ENCODE data around the gene SLC23A1.
A peak's percentile ranks its signal among the peaks of the same experiment; 100 is the strongest.

SLC23A1 gene

DNA sequence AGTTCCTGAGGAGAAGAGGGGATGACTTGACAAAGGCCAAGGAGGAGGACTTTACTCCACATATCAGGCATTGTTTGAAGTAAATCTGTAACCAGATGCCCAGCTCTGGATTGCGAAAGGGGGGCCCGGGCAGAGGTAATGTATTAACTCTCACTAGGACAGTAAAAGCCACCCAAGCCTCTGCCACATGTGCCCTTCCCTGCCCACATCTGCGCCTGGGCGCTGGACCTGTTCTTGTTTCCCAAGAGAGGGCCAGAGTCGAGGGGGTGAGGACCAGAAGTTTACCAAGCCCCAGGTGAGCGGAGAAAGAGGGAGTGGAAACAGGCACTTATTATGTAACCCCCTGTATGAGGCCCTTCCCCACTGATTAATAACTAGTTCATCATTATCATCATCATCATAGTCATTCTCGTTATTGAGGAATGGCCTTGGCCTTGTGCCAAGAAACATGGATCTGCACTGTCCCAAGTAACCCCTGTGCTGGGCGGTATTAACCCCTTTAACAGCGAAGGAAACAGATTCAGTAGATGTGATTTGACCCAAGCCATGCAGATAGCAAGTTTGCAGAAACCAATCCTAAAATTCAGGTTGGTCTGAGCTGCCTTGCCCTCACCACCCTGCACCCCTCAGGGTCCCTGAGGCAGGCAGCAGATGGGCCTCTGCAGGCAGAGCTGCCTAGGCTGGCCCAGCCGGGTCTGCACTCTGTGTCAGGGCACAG lies at the start of gene SLC23A1:
TSS of gene SLC23A1 (minus strand) at position 23 of the 718 bp plus-strand sequence. CDS start 44 bp downstream, outside the sequence.
- Mint-ChIP-seq H3K36me3 (ENCODE audit: low read depth) (peaks cover 2% of the 10 kb centered on the region), H3K4me1 (peaks cover 38% of the 10 kb centered on the region), H3K9me3 (no peaks in the 10 kb centered on the region), H3K4me3 (no peak within 1 kb of the TSS), H3K27ac (no peak within 1 kb of the TSS), H3K27me3 (no peaks in the 10 kb centered on the region)
- ATAC-seq (no peak), DNase-seq (no peak)

DNA sequence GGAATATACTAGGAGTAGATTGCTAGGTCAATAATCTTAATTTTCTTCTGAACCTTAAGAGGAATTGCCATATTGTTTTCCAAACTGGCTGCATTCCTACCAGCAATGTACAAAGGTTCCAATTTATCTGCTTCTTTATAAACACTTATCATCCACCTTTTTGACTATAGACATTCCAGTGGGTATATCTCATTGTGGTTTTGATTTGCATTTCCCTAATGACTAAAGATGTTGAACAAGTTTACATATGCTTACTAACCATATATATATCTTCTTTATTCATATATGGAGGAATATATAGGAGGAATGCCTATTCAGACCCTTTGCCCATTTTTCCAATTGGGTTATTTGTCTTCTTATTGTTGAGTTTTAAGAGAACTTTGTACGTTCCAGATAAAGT lies 48.6 kb upstream of the SLC23A1 start:
- peaks cover 19% of the 10 kb centered on the region for H3K36me3 Mint-ChIP-seq (ENCODE audit: low read depth)
- H3K27ac Mint-ChIP-seq: no peak overlapping the region
- no peak for ATAC-seq
- no peaks in the 10 kb centered on the region for H3K9me3 Mint-ChIP-seq
- no peak for DNase-seq
- H3K27me3 Mint-ChIP-seq: no peaks in the 10 kb centered on the region
- H3K4me3 Mint-ChIP-seq: no peak overlapping the region
- H3K4me1 Mint-ChIP-seq: peaks cover 10% of the 10 kb centered on the region

DNA sequence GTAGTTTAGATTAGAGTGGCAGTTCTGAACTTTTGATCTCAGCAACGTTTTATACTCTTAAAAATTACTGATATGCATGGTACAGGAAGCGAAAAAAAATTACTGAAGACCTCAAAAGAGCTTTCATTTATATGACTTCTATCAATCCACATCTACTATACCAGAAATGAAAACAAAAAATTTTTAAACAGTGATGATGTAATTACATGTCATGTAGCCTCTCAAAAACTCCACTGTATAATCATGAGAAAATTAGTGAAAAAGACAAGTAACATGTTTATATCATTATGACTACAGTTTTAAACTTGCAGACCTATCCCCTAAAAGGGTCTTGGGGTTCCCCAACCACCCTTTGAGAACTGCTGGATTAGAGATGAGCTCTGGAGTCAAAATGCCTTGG lies 46.9 kb upstream of the SLC23A1 start:
- peaks cover 10% of the 10 kb centered on the region for H3K4me1 Mint-ChIP-seq
- no peak overlapping the region for H3K27ac Mint-ChIP-seq
- ATAC-seq (no peak), DNase-seq (no peak)
- H3K4me3 Mint-ChIP-seq: no peak overlapping the region
- H3K36me3 Mint-ChIP-seq (ENCODE audit: low read depth): peaks cover 20% of the 10 kb centered on the region
- no peaks in the 10 kb centered on the region for H3K9me3 Mint-ChIP-seq
- no peaks in the 10 kb centered on the region for H3K27me3 Mint-ChIP-seq

DNA sequence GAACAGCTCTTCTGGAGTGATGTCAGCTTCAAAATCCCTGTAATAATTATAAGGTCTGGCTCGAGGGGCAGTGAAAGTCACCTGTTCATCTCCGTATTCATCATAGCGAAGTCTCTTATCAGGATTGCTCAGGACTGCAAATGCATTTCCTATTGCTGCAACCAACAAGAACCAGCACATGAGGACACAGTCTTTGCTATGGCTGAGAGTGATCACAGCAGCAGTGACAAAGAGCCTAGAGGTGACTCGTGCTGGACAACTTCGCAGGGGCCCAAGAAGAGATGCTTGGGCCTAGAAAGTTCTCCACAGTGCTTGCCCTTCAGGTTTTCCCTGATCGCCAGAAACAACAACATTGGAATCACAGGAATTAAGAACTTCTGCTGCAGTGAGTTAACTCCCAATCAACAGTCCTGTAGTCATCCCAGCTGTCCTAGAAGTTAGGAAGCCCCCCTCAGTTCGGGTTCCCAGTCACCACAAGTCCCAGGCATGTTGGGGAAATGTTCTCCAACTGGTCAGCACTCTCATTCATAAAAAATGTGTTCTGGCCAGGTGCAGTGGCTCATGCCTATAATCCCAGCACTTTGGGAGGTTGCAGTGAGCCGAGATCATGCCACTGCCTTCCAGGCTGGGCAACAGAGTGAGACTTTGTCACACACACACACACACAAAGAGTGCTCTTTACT lies 43.2 kb upstream of the SLC23A1 start:
- no peaks in the 10 kb centered on the region for H3K9me3 Mint-ChIP-seq
- peaks cover 27% of the 10 kb centered on the region for H3K36me3 Mint-ChIP-seq (ENCODE audit: low read depth)
- DNase-seq (no peak), ATAC-seq (no peak)
- no peaks in the 10 kb centered on the region for H3K27me3 Mint-ChIP-seq
- H3K4me1 Mint-ChIP-seq: peaks cover 13% of the 10 kb centered on the region
- H3K27ac Mint-ChIP-seq: no peak overlapping the region
- H3K4me3 Mint-ChIP-seq: no peak overlapping the region

DNA sequence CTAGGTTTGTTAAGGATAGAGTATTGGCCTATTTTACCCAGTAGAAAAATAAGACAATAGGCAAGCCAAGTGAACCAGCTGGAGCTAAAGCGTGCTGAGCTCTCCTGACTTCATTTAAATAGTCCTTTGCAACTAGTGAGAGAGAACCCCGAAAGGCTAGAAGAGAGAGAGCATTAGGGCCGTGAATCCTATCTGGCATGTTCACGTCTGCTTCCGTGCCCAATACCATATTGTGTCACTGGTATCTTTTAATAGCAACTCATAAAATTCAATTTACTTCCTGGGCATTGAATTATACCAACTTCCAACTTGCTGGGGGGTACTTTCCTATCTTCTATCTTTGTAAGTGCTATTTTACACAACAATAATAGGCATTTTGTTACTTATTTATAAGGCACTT lies 42.4 kb upstream of the SLC23A1 start:
- Mint-ChIP-seq H3K27me3 (no peaks in the 10 kb centered on the region), H3K4me1 (peaks cover 9% of the 10 kb centered on the region), H3K36me3 (ENCODE audit: low read depth) (peaks cover 23% of the 10 kb centered on the region), H3K27ac (no peak overlapping the region), H3K9me3 (no peaks in the 10 kb centered on the region), H3K4me3 (no peak overlapping the region)
- no peak for DNase-seq
- ATAC-seq: no peak

DNA sequence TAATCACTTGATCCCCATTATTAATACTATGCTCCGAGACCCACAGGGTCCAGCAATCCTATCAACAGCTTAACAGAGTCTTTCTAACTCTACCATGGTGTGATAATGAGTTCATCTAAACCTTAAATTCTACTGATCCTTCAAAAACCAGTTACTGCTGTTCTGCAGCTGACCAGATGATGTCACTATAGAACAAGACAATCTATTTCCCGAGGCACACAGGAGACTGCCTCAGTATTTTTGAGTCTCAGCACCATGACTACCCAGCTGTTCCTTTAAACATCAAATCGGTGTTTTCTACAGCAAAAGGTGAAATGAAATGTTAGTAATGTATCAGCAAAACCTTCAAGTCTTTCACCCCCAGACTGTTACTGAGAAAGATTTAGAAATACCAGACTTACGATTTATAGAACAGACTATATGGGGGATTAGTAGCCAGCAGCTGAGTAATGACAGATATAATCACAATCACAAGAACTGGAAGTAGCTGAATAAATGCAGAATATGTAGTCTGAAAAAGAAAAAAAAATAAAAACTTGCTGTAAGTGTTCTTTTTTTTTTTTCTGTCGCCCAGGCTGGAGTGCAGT lies 39.3 kb upstream of the SLC23A1 start:
- H3K9me3 Mint-ChIP-seq: no peaks in the 10 kb centered on the region
- no peaks in the 10 kb centered on the region for H3K27me3 Mint-ChIP-seq
- no peak overlapping the region for H3K4me3 Mint-ChIP-seq
- ATAC-seq (peak; percentile 77), DNase-seq (peak; percentile 55)
- H3K27ac Mint-ChIP-seq: peak overlapping the region; percentile 6
- peaks cover 30% of the 10 kb centered on the region for H3K36me3 Mint-ChIP-seq (ENCODE audit: low read depth)
- H3K4me1 Mint-ChIP-seq: peaks cover 10% of the 10 kb centered on the region

DNA sequence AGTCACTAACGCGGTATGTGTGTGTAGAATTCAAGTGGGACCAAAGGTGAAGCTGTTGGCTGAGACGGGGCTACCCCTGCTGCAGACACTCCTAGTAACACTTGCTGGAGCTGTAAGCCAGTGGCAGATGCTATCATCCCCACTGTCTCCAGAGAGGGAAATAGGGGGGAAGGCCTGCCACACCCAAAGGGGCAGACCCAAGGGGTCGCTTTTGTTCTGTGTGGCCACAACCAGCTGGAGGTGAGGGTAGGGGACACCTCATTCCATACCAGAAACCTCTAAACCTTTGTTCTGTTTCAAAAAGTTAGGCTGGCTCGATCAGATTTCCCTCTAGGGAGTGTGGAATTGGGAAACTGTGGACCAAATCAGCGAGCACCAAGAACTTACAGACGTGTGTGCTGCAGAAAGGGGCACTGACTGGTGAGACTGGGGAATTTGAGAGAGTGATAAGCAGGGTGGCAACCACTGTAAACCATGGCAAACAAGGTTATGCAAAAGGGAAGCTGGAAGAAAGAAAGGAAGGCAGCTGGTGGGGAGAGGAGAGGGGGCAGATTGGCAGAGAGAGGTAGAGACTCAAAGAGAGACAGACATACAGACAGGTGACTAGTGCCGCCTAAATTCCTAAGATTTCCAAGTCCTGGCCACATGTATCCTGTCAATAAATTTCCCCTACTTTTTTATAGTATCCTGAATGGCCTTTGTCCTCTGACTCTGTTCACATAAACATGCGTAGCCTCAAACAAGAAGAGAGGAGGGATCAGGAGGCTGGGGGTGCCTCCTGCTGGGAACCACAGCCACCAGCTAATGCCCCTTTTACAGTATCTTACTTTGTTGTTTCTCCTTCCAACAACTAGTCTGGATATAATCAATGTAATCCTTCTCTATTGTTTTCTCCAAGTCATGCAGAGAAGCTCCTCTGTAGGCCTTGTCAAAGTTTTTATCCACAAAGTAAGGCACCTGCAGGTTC lies 36.4 kb upstream of the SLC23A1 start:
- no peak overlapping the region for H3K4me3 Mint-ChIP-seq
- ATAC-seq (no peak), DNase-seq (no peak)
- H3K27ac Mint-ChIP-seq: no peak overlapping the region
- peaks cover 29% of the 10 kb centered on the region for H3K36me3 Mint-ChIP-seq (ENCODE audit: low read depth)
- H3K27me3 Mint-ChIP-seq: no peaks in the 10 kb centered on the region
- peaks cover 39% of the 10 kb centered on the region for H3K4me1 Mint-ChIP-seq
- H3K9me3 Mint-ChIP-seq: no peaks in the 10 kb centered on the region

DNA sequence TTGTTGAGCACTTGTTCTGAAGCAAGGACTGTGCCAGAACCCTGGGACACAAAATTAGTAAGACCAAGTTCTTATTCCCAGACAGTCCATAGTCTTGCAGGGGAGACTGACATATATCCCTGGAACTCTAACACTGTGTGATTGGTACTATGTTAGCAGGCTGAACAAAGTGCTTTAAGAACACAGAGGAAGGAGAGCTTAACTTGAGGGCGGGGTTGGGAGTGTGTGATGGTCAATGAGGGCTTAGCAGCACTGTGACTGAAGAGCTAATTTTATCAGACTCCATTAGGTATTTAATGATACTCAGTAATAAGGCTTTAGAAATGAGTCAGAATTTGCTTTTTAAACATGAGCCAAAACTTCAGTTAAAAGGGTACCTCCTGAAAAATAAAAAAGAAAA lies 35.7 kb upstream of the SLC23A1 start:
- Mint-ChIP-seq H3K4me3 (no peak overlapping the region), H3K27ac (peak overlapping the region; percentile 12), H3K9me3 (no peaks in the 10 kb centered on the region), H3K27me3 (no peaks in the 10 kb centered on the region), H3K4me1 (peaks cover 46% of the 10 kb centered on the region), H3K36me3 (ENCODE audit: low read depth) (peaks cover 30% of the 10 kb centered on the region)
- ATAC-seq (no peak), DNase-seq (no peak)

DNA sequence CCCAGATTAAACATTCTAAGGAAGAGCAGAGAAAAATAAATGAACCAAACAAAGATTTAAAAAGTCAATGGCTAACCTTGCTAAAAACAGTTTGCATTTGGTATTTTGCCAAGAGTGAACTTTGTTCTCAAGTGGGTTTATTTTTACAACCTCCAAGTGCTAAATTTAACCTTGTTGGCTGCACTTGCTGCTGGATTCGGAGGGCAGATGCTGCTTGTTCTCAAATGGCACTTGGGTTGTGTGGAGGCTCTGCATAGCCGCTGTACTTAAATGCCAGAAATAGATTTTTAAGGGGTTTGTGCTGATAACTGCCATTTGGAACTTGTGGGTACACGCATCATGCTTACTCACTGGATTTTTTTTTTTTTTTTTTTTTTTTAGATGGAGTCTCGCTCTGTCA lies 34.1 kb upstream of the SLC23A1 start:
- Mint-ChIP-seq H3K27ac (peak overlapping the region; percentile 93), H3K9me3 (no peaks in the 10 kb centered on the region), H3K4me3 (no peak overlapping the region), H3K27me3 (no peaks in the 10 kb centered on the region), H3K36me3 (ENCODE audit: low read depth) (peaks cover 30% of the 10 kb centered on the region), H3K4me1 (peaks cover 58% of the 10 kb centered on the region)
- DNase-seq: no peak
- peak; percentile 25 for ATAC-seq

DNA sequence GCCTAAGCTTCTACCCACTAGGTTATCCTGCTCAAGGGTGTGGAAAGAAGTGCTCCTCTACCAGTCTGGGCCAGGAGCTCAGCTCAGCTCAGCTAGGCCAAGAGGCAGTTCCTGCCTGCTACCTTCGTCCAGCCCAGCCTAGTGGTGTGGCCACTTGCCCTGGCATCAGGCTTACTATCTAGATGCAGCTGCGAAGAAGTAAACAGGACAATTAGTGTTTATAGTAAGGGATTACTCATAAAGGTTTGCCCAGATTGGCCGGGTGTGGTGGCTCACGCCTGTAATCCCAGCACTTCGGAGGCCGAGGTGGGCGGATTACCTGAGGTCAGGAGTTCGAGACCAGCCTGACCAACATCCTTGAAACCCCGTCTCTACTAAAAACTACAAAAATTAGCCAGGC lies 33.6 kb upstream of the SLC23A1 start:
- peaks cover 58% of the 10 kb centered on the region for H3K4me1 Mint-ChIP-seq
- peaks cover 34% of the 10 kb centered on the region for H3K36me3 Mint-ChIP-seq (ENCODE audit: low read depth)
- DNase-seq (no peak), ATAC-seq (no peak)
- H3K4me3 Mint-ChIP-seq: no peak overlapping the region
- H3K27ac Mint-ChIP-seq: peak overlapping the region; percentile 93
- no peaks in the 10 kb centered on the region for H3K27me3 Mint-ChIP-seq
- no peaks in the 10 kb centered on the region for H3K9me3 Mint-ChIP-seq

DNA sequence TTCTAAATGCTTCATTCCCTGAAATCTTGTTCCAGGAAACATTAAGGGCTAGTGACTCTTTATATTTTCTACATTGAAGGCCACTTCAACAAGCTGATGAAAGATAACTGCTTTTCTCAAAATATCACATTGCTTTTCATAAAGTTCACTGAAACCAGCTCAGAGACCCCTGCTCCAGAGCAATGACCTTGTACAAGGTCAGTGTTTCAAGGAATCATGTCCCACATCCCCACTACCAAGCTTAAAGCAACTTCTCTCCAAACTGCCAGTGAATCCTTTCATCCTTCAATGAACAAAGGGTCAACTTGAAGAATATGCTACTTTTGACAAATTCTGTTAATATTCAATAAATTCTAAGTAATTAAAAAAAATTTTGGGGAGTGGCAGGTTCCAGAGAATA lies 32.8 kb upstream of the SLC23A1 start:
- Mint-ChIP-seq H3K27ac (peak overlapping the region; percentile 93), H3K4me3 (peak overlapping the region; percentile 62), H3K9me3 (no peaks in the 10 kb centered on the region), H3K27me3 (no peaks in the 10 kb centered on the region), H3K4me1 (peaks cover 58% of the 10 kb centered on the region), H3K36me3 (ENCODE audit: low read depth) (peaks cover 35% of the 10 kb centered on the region)
- no peak for DNase-seq
- no peak for ATAC-seq

DNA sequence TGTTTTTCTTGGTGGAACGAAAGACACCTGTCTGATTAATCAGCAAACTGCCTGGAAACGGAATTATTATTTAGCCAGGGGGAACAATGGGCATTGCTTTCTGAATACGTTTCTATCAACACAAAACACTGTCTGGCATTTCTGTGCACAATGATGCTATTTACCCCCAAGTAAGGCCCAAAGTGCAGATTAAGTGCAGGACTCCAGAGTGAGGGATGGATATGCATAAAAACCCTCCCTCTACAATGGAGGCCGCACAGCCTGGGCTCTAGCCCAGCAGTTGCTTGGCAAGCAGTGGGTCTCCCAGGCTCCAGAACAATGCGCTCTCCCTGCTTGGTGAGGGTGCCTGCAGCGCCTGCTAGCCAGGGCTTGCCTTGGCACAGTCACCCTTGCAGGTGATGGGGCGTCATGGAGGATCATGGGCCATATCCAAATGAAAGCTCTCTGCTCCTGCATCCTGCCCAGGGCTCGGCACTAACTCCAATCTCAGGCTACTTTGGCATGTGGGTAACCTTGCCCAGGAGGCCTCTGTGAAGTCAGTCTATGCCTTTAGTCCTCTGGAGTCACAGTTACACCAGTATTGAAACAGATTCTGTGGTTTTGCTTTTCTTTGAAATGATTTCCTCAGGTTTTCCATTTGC lies 32.2 kb upstream of the SLC23A1 start:
- Mint-ChIP-seq H3K4me3 (peak overlapping the region; percentile 62), H3K27ac (peak overlapping the region; percentile 93), H3K27me3 (no peaks in the 10 kb centered on the region), H3K36me3 (ENCODE audit: low read depth) (peaks cover 35% of the 10 kb centered on the region), H3K9me3 (no peaks in the 10 kb centered on the region), H3K4me1 (peaks cover 58% of the 10 kb centered on the region)
- ATAC-seq (peak; percentile 83), DNase-seq (peak; percentile 40)

DNA sequence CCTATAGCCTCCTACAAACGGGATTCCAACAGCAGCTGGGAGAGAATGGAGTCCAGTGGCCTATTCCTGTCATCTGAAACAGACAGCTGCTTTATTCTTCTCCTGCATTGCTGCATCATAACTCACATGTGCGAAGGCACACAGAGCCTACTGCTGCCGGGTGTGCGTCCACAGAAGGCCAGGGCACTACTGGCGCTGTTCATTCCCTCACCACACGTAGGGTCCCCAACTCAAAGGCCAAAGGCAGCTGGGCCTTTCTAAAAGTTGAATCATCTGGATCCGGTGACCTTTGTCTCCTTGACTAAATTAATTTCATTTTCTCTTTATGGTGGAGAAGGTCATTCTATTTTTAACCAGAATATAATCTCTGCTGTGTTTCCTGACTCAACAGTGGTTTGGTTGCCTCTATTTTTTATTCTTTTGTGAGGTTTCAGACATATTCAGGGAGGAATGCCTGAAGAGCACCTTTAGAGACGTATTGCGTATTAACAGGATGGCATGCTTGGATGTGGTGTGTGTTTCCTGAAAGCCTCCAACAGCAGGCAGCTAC lies 31.6 kb upstream of the SLC23A1 start:
- H3K36me3 Mint-ChIP-seq (ENCODE audit: low read depth): peaks cover 32% of the 10 kb centered on the region
- DNase-seq (peak; percentile 39), ATAC-seq (peak; percentile 64)
- peak overlapping the region; percentile 93 for H3K27ac Mint-ChIP-seq
- peaks cover 58% of the 10 kb centered on the region for H3K4me1 Mint-ChIP-seq
- no peaks in the 10 kb centered on the region for H3K9me3 Mint-ChIP-seq
- peak overlapping the region; percentile 62 for H3K4me3 Mint-ChIP-seq
- H3K27me3 Mint-ChIP-seq: no peaks in the 10 kb centered on the region

All from activated naive CD8-positive, alpha-beta T cell treated with anti-CD3 and anti-CD28 coated beads, Interleukin-2, amount 50 U/mL, for 24 hours (primary cell).